Measurements from ENCODE around the gene PRKCA.

PRKCA gene

GRCh38 chr17:66549731-66550207 is 247.4 kb downstream of the PRKCA start:
- no peak overlapping the region for H2AFZ ChIP-seq (ENCODE audit: low read depth)
- H3K9ac ChIP-seq, result no peak overlapping the region
- H3K36me3 ChIP-seq (ENCODE audit: insufficient read depth), result no peaks in the 10 kb centered on the region
- no peaks in the 10 kb centered on the region for H4K20me1 ChIP-seq (ENCODE audit: insufficient read depth)
- no peaks in the 10 kb centered on the region for H3K79me2 ChIP-seq (ENCODE audit: insufficient read depth, low read depth)
- no peak overlapping the region for H3K4me3 ChIP-seq (IDR thresholded peaks at IDR 0.05; ENCODE audit: insufficient read depth, low read depth, low read length)
- H3K27me3 ChIP-seq (ENCODE audit: insufficient read depth, low read depth), result no peaks in the 10 kb centered on the region
- H3K27ac ChIP-seq, result no peak overlapping the region
- TF ChIP-seq CTCF (conservative IDR thresholded peaks at IDR 0.05; ENCODE audit: low read depth, low read length), result no peak
- no peaks in the 10 kb centered on the region for H3K4me1 ChIP-seq (ENCODE audit: low read depth, poor library complexity, severe bottlenecking)
- no peak overlapping the region for H3K4me2 ChIP-seq

GRCh38 chr17:66551839-66552238 is 249.4 kb downstream of the PRKCA start:
- Histone ChIP-seq H4K20me1 (ENCODE audit: insufficient read depth) (no peaks in the 10 kb centered on the region), H3K4me2 (no peak overlapping the region), H3K4me1 (ENCODE audit: low read depth, poor library complexity, severe bottlenecking) (no peaks in the 10 kb centered on the region), H3K9ac (no peak overlapping the region), H3K27me3 (ENCODE audit: insufficient read depth, low read depth) (no peaks in the 10 kb centered on the region), H3K36me3 (ENCODE audit: insufficient read depth) (no peaks in the 10 kb centered on the region), H3K4me3 (IDR thresholded peaks at IDR 0.05; ENCODE audit: insufficient read depth, low read depth, low read length) (no peak overlapping the region), H2AFZ (ENCODE audit: low read depth) (no peak overlapping the region), H3K79me2 (ENCODE audit: insufficient read depth, low read depth) (no peaks in the 10 kb centered on the region), H3K27ac (no peak overlapping the region)
- TF ChIP-seq CTCF (conservative IDR thresholded peaks at IDR 0.05; ENCODE audit: low read depth, low read length), result no peak

- Histone ChIP-seq H3K4me1 (ENCODE audit: low read depth, poor library complexity, severe bottlenecking) (no peaks in the 10 kb centered on the region), H3K4me3 (IDR thresholded peaks at IDR 0.05; ENCODE audit: insufficient read depth, low read depth, low read length) (no peak overlapping the region), H4K20me1 (ENCODE audit: insufficient read depth) (no peaks in the 10 kb centered on the region), H3K9ac (no peak overlapping the region), H2AFZ (ENCODE audit: low read depth) (no peak overlapping the region), H3K27ac (no peak overlapping the region), H3K27me3 (ENCODE audit: insufficient read depth, low read depth) (no peaks in the 10 kb centered on the region), H3K79me2 (ENCODE audit: insufficient read depth, low read depth) (no peaks in the 10 kb centered on the region), H3K36me3 (ENCODE audit: insufficient read depth) (no peaks in the 10 kb centered on the region), H3K4me2 (no peak overlapping the region)
- no peak for TF ChIP-seq CTCF (conservative IDR thresholded peaks at IDR 0.05; ENCODE audit: low read depth, low read length)
These were observed 250.0 kb downstream of the PRKCA start for GRCh38 chr17:66552371-66552770.

DNA sequence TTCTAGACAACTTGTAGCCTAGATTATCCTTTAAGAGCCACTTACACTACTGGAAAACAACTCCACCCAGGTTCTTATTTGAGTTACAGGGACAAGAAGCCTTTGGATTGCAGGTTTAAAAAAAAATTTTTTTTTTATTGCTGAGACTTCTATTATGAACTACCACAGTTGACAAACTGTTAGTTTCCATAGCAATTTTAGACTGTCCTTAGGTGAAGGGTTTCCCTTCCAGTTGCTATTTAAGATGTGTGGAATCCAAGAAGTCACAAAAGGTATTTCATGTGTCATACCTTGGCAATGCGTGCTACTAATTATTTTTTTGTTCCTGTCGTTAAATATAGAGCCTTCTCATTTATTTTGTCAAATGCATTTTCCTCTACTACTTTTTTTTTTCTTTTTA is 253.2 kb downstream of the PRKCA start:
- no peak for TF ChIP-seq CTCF (conservative IDR thresholded peaks at IDR 0.05; ENCODE audit: low read depth, low read length)
- Histone ChIP-seq H3K27me3 (ENCODE audit: insufficient read depth, low read depth) (no peaks in the 10 kb centered on the region), H3K36me3 (ENCODE audit: insufficient read depth) (no peaks in the 10 kb centered on the region), H3K4me1 (ENCODE audit: low read depth, poor library complexity, severe bottlenecking) (no peaks in the 10 kb centered on the region), H2AFZ (ENCODE audit: low read depth) (no peak overlapping the region), H3K27ac (no peak overlapping the region), H3K9ac (no peak overlapping the region), H3K4me2 (no peak overlapping the region), H4K20me1 (ENCODE audit: insufficient read depth) (no peaks in the 10 kb centered on the region), H3K4me3 (IDR thresholded peaks at IDR 0.05; ENCODE audit: insufficient read depth, low read depth, low read length) (no peak overlapping the region), H3K79me2 (ENCODE audit: insufficient read depth, low read depth) (no peaks in the 10 kb centered on the region)
